Measurements from ENCODE around the gene SLCO1B1.
"Not testable (repeated sequence)": the region's sequence is repeated elsewhere in the genome, so short reads cannot be mapped to it uniquely, and the experiment has no call there.

The SLCO1B1 gene

DNA sequence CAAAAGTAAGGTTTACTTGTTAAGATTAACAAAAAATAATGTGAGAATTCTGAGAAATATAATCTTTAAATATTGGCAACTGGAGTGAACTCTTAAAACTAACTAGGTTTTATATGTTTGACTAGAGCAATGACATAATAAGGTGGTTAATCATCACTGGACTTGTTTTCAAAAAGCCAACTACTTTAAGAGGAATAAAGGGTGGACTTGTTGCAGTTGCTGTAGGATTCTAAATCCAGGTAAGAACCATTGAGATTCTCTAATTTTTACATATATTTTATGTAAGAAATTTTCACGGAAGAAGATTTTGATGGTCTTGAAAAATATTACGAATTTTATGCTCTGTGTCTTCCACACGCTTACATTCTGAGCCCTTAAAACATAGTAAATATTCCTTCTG is at the start of gene SLCO1B1:
TSS of gene SLCO1B1 (plus strand) at position 197 of the 400 bp plus-strand sequence. CDS start 10,381 bp downstream, outside the sequence.
- no peak for DNase-seq (ENCODE audit: low read depth)
- no peak within 1 kb of the TSS for H3K4me3 ChIP-seq (ENCODE audit: control insufficient read depth, low read depth, low read length)
- no peak for TF ChIP-seq CTCF (IDR thresholded peaks at IDR 0.05; ENCODE audit: control insufficient read depth, insufficient read depth, low read depth, low read length, missing control alignments)

DNA sequence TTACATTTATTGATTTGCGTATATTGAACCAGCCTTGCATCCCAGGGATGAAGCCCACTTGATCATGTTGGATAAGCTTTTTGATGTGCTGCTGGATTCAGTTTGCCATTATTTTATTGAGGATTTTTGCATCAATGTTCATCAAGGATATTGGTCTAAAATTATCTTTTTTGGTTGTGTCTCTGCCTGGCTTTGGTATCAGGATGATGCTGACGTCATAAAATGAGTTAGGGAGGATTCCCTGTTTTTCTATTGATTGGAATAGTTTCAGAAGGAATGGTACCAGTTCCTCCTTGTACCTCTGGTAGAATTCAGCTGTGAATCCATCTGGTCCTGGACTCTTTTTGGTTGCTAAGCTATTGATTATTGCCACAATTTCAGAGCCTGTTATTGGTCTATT is 46.2 kb upstream of the SLCO1B1 start:
- not testable (repeated sequence) for H3K4me3 ChIP-seq (ENCODE audit: control insufficient read depth, low read depth, low read length); DNase-seq (ENCODE audit: low read depth)

- no peak for DNase-seq (ENCODE audit: low read depth)
- no peak for TF ChIP-seq CTCF (IDR thresholded peaks at IDR 0.05; ENCODE audit: control insufficient read depth, insufficient read depth, low read depth, low read length, missing control alignments)
- H3K4me3 ChIP-seq (ENCODE audit: control insufficient read depth, low read depth, low read length), result no peak overlapping the region
These were observed 19.3 kb upstream of the SLCO1B1 start for GRCh38 chr12:21111732-21112131.

DNA sequence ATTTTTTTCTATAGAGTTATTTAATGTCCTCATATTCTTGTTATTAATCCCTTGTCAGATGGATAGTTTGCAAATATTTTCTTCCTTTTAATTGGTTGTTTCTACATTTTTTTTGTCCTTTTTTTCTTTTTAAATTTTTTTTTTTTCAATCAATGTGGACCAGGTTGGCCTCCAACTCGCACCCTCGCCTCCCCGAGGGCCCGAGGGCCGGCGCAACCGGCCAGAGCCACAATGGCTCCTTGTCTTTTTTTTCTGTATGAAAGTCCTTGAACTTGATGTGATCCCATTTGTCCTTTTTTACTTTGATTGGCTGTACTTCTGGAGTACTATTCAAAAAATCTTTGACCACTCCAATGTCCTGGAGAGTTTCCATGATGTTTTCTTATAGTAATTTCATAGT is 17.7 kb upstream of the SLCO1B1 start:
- no peak for DNase-seq (ENCODE audit: low read depth)
- TF ChIP-seq CTCF (IDR thresholded peaks at IDR 0.05; ENCODE audit: control insufficient read depth, insufficient read depth, low read depth, low read length, missing control alignments), result no peak
- H3K4me3 ChIP-seq (ENCODE audit: control insufficient read depth, low read depth, low read length), result no peak overlapping the region

DNA sequence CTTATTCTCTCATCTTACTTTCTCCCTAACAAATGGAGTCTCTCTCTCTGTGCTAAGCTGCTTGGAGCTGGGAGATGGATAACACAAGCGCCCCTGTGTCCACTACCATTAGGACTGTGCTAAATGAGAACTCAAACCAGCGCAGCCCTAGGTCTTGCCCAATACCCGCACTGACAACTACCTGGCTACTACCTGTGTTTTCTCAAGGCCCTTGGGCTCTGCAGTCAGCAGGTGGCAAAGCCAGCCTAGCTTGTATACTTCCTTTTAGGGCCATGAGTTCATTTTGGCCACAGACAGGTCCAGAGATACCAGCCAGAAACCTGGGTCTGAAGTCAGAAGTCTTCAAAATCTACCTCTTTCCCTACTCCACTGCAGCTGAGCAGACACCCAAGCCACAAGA is 13.0 kb upstream of the SLCO1B1 start:
- no peak for TF ChIP-seq CTCF (IDR thresholded peaks at IDR 0.05; ENCODE audit: control insufficient read depth, insufficient read depth, low read depth, low read length, missing control alignments)
- no peak for DNase-seq (ENCODE audit: low read depth)
- no peak overlapping the region for H3K4me3 ChIP-seq (ENCODE audit: control insufficient read depth, low read depth, low read length)

GRCh38 chr12:21118760-21119159 is 12.2 kb upstream of the SLCO1B1 start:
- no peak overlapping the region for H3K4me3 ChIP-seq (ENCODE audit: control insufficient read depth, low read depth, low read length)
- no peak for TF ChIP-seq CTCF (IDR thresholded peaks at IDR 0.05; ENCODE audit: control insufficient read depth, insufficient read depth, low read depth, low read length, missing control alignments)
- no peak for DNase-seq (ENCODE audit: low read depth)

DNA sequence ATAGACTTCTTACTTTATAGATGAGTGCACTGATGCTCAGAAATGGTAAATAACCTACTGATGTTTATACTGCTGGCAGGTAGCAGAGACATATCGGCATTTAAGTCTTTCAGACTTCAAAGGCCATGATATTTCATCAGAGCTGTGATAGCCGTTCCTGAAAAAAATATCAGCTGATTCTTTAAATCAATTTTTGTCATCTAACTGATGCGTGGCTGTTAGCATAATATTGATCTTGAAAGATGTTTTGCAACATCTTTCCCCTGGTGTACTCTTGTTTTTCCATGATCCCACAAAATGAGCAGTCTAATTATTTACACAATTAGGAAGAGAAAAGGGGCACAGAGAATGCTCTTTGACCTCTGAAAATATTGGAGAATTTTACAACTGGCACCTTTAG is 1.6 kb upstream of the SLCO1B1 start:
- no peak for DNase-seq (ENCODE audit: low read depth)
- TF ChIP-seq CTCF (IDR thresholded peaks at IDR 0.05; ENCODE audit: control insufficient read depth, insufficient read depth, low read depth, low read length, missing control alignments), result no peak
- no peak overlapping the region for H3K4me3 ChIP-seq (ENCODE audit: control insufficient read depth, low read depth, low read length)

All from AG09309 (cell line).